Liver (tissue), 9 donors: ENCODE results near the gene NKX6-1. TPM values are rescaled to one million over a fixed set of nuclear protein-coding genes. Genes with fewer than 3 reads are reported as not detected.

Source experiments
- DNase-seq: peaks from one replicate; pipeline ENCODE4 v3.0.0-alpha.2; 2017; ENCODE audit warnings: low spot score
- H3K27ac ChIP-seq, 2 donors: one replicate each; pipeline ENCODE4 v1.7.0; 2013; ENCODE audit warnings: inconsistent platforms in 2 of 2, low read length in 2 of 2, control low read depth in 1 of 2, low read depth in 1 of 2, mild to moderate bottlenecking in 1 of 2
- H3K27me3 ChIP-seq, 4 donors: one replicate each; pipeline versions ENCODE4 v1.6.1 to v1.7.0; 2013; ENCODE audit warnings: low read length in 3 of 4, inconsistent platforms in 1 of 4, mild to moderate bottlenecking in 1 of 4, moderate library complexity in 1 of 4; ENCODE audit not compliant: control insufficient read depth in 4 of 4, insufficient read depth in 4 of 4
- H3K36me3 ChIP-seq, 4 donors: one replicate each; pipeline versions ENCODE4 v1.6.1 to v1.7.0; 2013; ENCODE audit warnings: low read length in 3 of 4, mild to moderate bottlenecking in 3 of 4, low read depth in 1 of 4, moderate library complexity in 1 of 4; ENCODE audit not compliant: control insufficient read depth in 4 of 4, insufficient read depth in 3 of 4
- H3K4me1 ChIP-seq, 4 donors: one replicate each; pipeline versions ENCODE4 v1.6.1 to v1.7.0; 2013; ENCODE audit warnings: low read length in 3 of 4, mild to moderate bottlenecking in 3 of 4, moderate library complexity in 1 of 4; ENCODE audit not compliant: control insufficient read depth in 4 of 4, insufficient read depth in 4 of 4
- H3K4me3 ChIP-seq, 3 donors: one replicate each; pipeline versions ENCODE4 v1.6.1 to v1.7.0; 2013; ENCODE audit warnings: low read length in 3 of 3, control low read depth in 1 of 3, low read depth in 1 of 3, mild to moderate bottlenecking in 1 of 3
- H3K9ac ChIP-seq, 2 donors: one replicate each; pipeline ENCODE4 v1.7.0; 2013; ENCODE audit warnings: low read length in 2 of 2, mild to moderate bottlenecking in 2 of 2, moderate library complexity in 2 of 2, control low read depth in 1 of 2, low read depth in 1 of 2
- H3K9me3 ChIP-seq, 4 donors: one replicate each; pipeline versions ENCODE4 v1.6.1 to v1.7.0; 2013; ENCODE audit warnings: low read length in 3 of 4; ENCODE audit not compliant: control insufficient read depth in 4 of 4
- ATF3 ChIP-seq: IDR thresholded peaks from 2 replicates; pipeline ENCODE4 v1.6.1; 2016; ENCODE audit warnings: antibody characterized with exemption
- CTCF ChIP-seq: fragments of 150-350 bp; IDR thresholded peaks from 2 replicates; pipeline ENCODE4 v1.5.1; 2017; ENCODE audit warnings: improper control_type of control experiment, low read depth, low read length; ENCODE audit not compliant: missing input control
- EGR1 ChIP-seq, 2 donors: IDR thresholded peaks; 2 replicates each; pipeline ENCODE4 v1.6.1; 2016 to 2018; ENCODE audit warnings: antibody characterized with exemption in 2 of 2, low read depth in 2 of 2
- FOXA1 ChIP-seq: IDR thresholded peaks from 2 replicates; pipeline ENCODE4 v1.6.1; 2016; ENCODE audit warnings: antibody characterized with exemption
- FOXA2 ChIP-seq: IDR thresholded peaks from 2 replicates; pipeline ENCODE4 v1.6.1; 2016; ENCODE audit warnings: antibody characterized with exemption
- HNF4A ChIP-seq, 2 donors: conservative IDR thresholded peaks; 2 replicates each; pipeline ENCODE4 v1.6.1; 2016; ENCODE audit warnings: antibody characterized with exemption in 2 of 2, mild to moderate bottlenecking in 2 of 2
- HNF4G ChIP-seq: IDR thresholded peaks from 2 replicates; pipeline ENCODE4 v1.6.1; 2016; ENCODE audit warnings: antibody characterized with exemption
- JUND ChIP-seq, 2 donors: IDR thresholded peaks; 2 replicates each; pipeline ENCODE4 v1.6.1; 2016; ENCODE audit warnings: antibody characterized with exemption in 2 of 2
- MAX ChIP-seq: IDR thresholded peaks from 2 replicates; pipeline ENCODE4 v1.6.1; 2016; ENCODE audit warnings: antibody characterized with exemption
- RAD21 ChIP-seq, 2 donors: IDR thresholded peaks; 2 replicates each; pipeline ENCODE4 v1.6.1; 2016; ENCODE audit warnings: antibody characterized with exemption in 2 of 2, mild to moderate bottlenecking in 2 of 2
- REST ChIP-seq: IDR thresholded peaks from 2 replicates; pipeline ENCODE4 v1.6.1; 2016; ENCODE audit warnings: antibody characterized with exemption, mild to moderate bottlenecking
- RXRA ChIP-seq, 2 donors: IDR thresholded peaks; 2 replicates each; pipeline ENCODE4 v1.6.1; 2017 to 2018; ENCODE audit warnings: antibody characterized with exemption in 2 of 2, mild to moderate bottlenecking in 1 of 2
- SP1 ChIP-seq: IDR thresholded peaks from 2 replicates; pipeline ENCODE4 v1.6.1; 2018; ENCODE audit warnings: antibody characterized with exemption, mild to moderate bottlenecking
- TAF1 ChIP-seq: conservative IDR thresholded peaks from 2 replicates; pipeline ENCODE4 v1.6.1; 2016; ENCODE audit warnings: antibody characterized with exemption, mild to moderate bottlenecking
- ZBTB33 ChIP-seq: IDR thresholded peaks from 2 replicates; pipeline ENCODE4 v1.6.1; 2016; ENCODE audit warnings: antibody characterized with exemption
- WGBS: extraction: QIAGEN DNeasy Blood & Tissue Kit; methylation state at CpG from one replicate; pipeline ENCODE4 v1.1.7; 2013; 5-methylcytosine and 5-hydroxymethylcytosine counted together
- polyA plus RNA-seq, 2 donors: library from polyadenylated mRNA; stranded (reverse) in 1 of 2; unstranded in 1 of 2; fragments of 200-250 nt in 1 of 2; fragments of >200 nt in 1 of 2; fragmentation: Nextera tagmentation in 1 of 2; extraction: Ambion mirVana in 1 of 2; gene quantifications; one replicate each; pipeline versions ENCODE4 v1.2.1 to v1.2.3, GENCODE V29; 2013 to 2015
- total RNA-seq, 2 donors: library from RNA; depleted of rRNA; stranded (reverse); fragments of >200 nt; gene quantifications; one replicate each; pipeline ENCODE4 v1.2.3, GENCODE V29; 2014
- donor health status: healthy.
- donor health status: healthy.
- donor health status: healthy.
- donor health status: healthy.
- donor health status: healthy.

The NKX6-1 gene
- total and polyA plus RNA-seq, 4 donors: 0.05 TPM; not detected in 3

- no peak for TF ChIP-seq ZBTB33
- TF ChIP-seq HNF4A (conservative IDR thresholded peaks at IDR 0.05): no peak
- TF ChIP-seq ATF3: no peak
- no peak for TF ChIP-seq RXRA (IDR thresholded peaks at IDR 0.05)
- no peak for TF ChIP-seq HNF4G
- TF ChIP-seq RAD21 (IDR thresholded peaks at IDR 0.05): no peak
- TF ChIP-seq FOXA1: no peak
- TF ChIP-seq EGR1 (IDR thresholded peaks at IDR 0.05; ENCODE audit: low read depth in 2 of 2): no peak
- TF ChIP-seq TAF1: no peak
- no peak for TF ChIP-seq JUND (IDR thresholded peaks at IDR 0.05)
Observed at GRCh38 chr4:84530454-84530853, 31.4 kb upstream of the NKX6-1 start (continued).

- DNase-seq: no peak
- WGBS: 97% methylated on average over 2 of the region's 2 CpGs
- no peak overlapping the region for H3K9ac ChIP-seq
Observed at GRCh38 chr4:84529169-84529751, 30.2 kb upstream of the NKX6-1 start.

GRCh38 chr4:84527391-84527790 is 28.3 kb upstream of the NKX6-1 start:
- H3K4me3 ChIP-seq: no peak overlapping the region
- DNase-seq: no peak
- peaks cover 0 to under 1% (median 0%) of the 10 kb centered on the region in 4 donors for H3K27me3 ChIP-seq
- H3K4me1 ChIP-seq: no peaks in the 10 kb centered on the region
- H3K36me3 ChIP-seq: no peaks in the 10 kb centered on the region
- no peak overlapping the region for H3K9ac ChIP-seq
- H3K9me3 ChIP-seq: no peaks in the 10 kb centered on the region
- no peak overlapping the region for H3K27ac ChIP-seq
- no peak for TF ChIP-seq CTCF
- TF ChIP-seq TAF1: no peak
- no peak for TF ChIP-seq FOXA2
- TF ChIP-seq HNF4A (conservative IDR thresholded peaks at IDR 0.05): no peak
- TF ChIP-seq REST: no peak
- no peak for TF ChIP-seq SP1
- TF ChIP-seq ATF3: no peak
- TF ChIP-seq EGR1 (IDR thresholded peaks at IDR 0.05; ENCODE audit: low read depth in 2 of 2): no peak
- TF ChIP-seq MAX: no peak
- no peak for TF ChIP-seq RXRA (IDR thresholded peaks at IDR 0.05)
- TF ChIP-seq RAD21 (IDR thresholded peaks at IDR 0.05): no peak

More at GRCh38 chr4:84529169-84529751, 30.2 kb upstream of the NKX6-1 start:
- no peaks in the 10 kb centered on the region for H3K27me3 ChIP-seq
- H3K9me3 ChIP-seq: no peaks in the 10 kb centered on the region
- no peak overlapping the region for H3K4me3 ChIP-seq
- H3K4me1 ChIP-seq: no peaks in the 10 kb centered on the region
- H3K36me3 ChIP-seq: no peaks in the 10 kb centered on the region
- TF ChIP-seq SP1: no peak
- TF ChIP-seq RAD21 (IDR thresholded peaks at IDR 0.05): peak; percentile 56 to 66
- peak; percentile 46 for TF ChIP-seq CTCF
- no peak overlapping the region for H3K27ac ChIP-seq
